ENCODE results near the gene GOLGA6A.
"Not testable (repeated sequence)": the region's sequence is repeated elsewhere in the genome, so short reads cannot be mapped to it uniquely, and the experiment has no call there.

DNA sequence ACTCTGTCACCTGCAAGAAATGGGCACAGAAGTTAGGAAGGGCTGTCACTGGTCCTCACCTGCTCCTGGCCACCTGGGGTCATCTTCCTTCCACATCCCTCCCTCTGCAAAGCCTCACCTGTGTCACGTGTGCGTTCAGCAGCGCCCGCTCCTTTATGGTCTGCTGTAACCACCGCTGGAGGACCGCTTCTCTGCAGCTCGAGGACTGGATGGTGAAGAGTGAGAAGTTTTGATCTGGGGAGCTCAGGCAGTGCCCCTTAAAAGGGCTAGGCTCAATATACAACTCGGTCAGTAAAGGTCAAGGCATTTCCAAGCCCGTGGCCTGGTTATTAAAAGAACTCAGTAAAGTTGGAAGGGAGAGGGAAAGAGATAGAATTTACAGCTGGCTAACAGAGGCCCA is 6.6 kb downstream of the GOLGA6A start:
- TF ChIP-seq RFX5 (IDR thresholded peaks at IDR 0.05; ENCODE audit: low read depth, low read length); EGR1 (conservative IDR thresholded peaks at IDR 0.05); POLR3A (IDR thresholded peaks at IDR 0.05; ENCODE audit: borderline replicate concordance, extremely low read depth, insufficient read depth, insufficient read length); ETV5 (CRISPR knock-in tag; IDR thresholded peaks at IDR 0.05; ENCODE audit: low read depth); ETV1 (tag; conservative IDR thresholded peaks at IDR 0.05; ENCODE audit: low read depth): not testable (repeated sequence)
- TF ChIP-seq, protein P1, sequence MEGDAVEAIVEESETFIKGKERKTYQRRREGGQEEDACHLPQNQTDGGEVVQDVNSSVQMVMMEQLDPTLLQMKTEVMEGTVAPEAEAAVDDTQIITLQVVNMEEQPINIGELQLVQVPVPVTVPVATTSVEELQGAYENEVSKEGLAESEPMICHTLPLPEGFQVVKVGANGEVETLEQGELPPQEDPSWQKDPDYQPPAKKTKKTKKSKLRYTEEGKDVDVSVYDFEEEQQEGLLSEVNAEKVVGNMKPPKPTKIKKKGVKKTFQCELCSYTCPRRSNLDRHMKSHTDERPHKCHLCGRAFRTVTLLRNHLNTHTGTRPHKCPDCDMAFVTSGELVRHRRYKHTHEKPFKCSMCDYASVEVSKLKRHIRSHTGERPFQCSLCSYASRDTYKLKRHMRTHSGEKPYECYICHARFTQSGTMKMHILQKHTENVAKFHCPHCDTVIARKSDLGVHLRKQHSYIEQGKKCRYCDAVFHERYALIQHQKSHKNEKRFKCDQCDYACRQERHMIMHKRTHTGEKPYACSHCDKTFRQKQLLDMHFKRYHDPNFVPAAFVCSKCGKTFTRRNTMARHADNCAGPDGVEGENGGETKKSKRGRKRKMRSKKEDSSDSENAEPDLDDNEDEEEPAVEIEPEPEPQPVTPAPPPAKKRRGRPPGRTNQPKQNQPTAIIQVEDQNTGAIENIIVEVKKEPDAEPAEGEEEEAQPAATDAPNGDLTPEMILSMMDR (IDR thresholded peaks at IDR 0.05 in 2 of 3, conservative IDR thresholded peaks at IDR 0.05 in 1 of 3; ENCODE audit: insufficient read depth in 2 of 3, low read depth in 1 of 3, low read length in 3 of 3) = not testable (repeated sequence)
- TF ChIP-seq, protein P2, sequence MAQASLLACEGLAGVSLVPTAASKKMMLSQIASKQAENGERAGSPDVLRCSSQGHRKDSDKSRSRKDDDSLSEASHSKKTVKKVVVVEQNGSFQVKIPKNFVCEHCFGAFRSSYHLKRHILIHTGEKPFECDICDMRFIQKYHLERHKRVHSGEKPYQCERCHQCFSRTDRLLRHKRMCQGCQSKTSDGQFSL (CRISPR knock-in tag; IDR thresholded peaks at IDR 0.05) = not testable (repeated sequence)
- TF ChIP-seq, protein P2 (tag; IDR thresholded peaks at IDR 0.05) = not testable (repeated sequence)

Data from K562 (cell line).